HG03378 (cell line): ENCODE data around the gene MDM1.

ENCODE experiments used
- ATAC-seq: cut with Tn5 transposase; IDR thresholded peaks from one replicate; pipeline ENCODE4 v1.9.1; 2021; ENCODE audit warnings: mild to moderate bottlenecking, moderate library complexity; ENCODE audit not compliant: unreplicated experiment

MDM1 gene

DNA sequence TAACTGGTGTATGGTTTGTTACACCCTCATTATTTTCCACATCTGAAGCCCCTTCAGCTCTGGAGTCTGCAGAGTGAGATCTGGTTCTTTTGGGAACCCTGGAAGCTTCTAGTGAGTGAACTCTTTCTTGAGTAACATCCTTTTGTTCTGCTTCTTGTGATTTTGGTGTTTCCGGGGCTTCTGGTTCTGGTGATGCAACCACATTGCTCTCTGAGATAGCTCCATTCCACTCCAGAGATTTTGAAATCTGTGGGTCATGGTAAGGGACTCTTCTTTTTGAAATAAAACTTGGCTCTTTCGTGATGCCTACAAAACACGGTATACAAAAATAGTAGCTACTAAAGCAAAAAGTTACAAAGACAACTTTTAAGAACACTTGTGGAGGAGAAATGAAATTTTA lies 5.4 kb downstream of the MDM1 start:
- ATAC-seq: no peak

DNA sequence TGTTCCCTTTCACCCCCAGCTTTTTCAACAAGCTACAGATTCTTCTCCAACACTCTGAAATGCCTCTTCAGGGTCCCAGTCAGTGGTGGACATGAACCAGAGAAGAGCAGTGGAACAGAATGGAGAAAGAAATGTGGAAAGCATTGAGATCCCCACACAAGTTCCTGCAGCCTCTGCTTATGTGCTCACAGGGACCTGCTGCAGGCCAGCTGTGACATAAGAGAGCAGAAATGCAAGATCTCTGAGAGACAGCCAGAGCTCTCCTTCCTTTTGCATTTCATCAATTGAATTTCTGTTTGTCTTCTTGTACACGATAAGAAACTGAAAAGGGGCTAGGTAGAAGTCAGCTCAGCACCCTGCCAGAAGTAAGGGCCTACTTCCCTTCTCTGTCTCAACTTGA lies 6.2 kb downstream of the MDM1 start:
- ATAC-seq: no peak

DNA sequence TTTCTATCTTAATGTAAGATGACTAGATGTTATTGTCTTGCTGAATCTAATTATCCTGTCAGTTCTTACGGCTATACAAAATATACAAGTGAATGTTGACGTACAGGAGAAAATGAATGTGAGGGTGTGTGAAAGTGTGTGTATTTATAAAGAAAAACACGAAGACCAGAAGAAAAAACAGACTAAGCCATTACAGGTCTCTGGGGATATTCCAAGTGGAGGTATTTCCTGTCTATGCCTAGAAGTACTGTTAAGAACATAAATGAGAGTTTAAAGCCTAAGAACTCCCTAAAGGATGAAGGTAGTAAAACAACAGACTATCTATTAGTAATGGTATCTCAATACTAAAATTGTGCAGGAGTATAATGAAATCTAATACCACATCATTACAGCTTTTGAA lies 7.6 kb downstream of the MDM1 start:
- ATAC-seq: no peak

DNA sequence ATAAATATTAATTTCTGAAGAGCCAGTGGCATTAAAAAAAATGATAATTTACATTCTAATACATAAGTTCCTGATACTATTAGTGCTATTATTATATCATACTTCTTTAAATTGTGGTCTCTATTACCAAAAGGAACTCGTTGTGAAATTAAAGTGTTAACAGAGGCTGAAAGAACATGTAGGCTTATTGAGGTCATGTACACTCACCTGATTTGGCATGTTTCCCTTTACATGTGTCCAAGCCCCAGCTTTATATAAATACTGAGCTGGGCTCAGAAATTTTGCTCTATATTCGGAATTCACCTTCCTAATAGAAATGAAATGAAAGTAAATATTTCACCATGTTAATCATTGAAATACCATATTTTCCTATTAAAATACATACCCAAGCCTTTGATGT lies 11.0 kb downstream of the MDM1 start:
- no peak for ATAC-seq

DNA sequence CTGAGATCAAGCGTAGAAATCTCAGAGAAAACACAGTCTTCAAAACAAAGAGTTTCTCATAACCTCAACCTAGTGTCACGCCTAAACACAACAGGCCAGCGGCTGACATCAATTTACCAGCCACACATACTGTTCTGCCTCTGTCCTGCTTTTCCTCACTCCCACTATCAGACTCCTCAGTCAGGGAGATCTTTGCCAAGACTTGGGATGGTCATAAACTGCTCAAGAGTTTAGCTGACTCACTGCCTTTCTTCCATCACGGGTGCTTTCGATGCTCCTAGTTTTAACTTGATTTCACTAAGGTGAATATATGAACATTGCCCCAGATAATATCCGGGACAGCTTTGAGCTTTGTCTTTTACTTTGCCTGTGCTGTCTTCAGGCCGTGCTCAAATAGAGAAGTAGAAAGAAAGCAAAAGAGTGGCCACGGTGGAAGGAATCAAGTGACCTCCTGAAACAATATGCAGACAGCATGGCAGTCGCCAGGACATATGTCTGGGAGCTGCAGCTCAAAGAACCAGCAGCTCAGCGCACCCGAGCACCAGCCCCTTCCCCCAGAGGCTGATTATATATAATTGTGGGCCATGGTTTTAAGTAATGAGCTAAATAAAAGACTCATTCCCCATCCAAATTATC lies 12.1 kb downstream of the MDM1 start:
- ATAC-seq: no peak

- no peak for ATAC-seq
These were observed 15.0 kb downstream of the MDM1 start for GRCh38 chr12:68317047-68317667.

- no peak for ATAC-seq
These were observed 21.8 kb downstream of the MDM1 start for GRCh38 chr12:68310370-68310769.

DNA sequence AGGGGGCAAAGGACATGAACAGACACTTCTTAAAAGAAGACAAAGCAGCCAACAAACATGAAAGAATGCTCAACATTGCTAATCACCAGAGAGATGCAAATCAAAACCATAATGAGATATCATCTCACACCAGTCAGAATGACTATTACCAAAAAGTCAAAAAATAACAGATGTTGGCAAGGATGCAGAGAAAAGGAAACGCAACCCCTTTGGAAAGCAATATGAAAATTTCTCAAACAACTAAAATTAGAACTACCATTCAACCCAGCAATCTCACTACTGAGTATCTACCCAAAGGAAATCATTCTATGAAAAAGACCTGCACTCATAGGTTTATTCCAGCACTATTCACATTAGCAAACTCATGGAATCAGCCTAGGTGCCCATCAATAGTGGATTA lies 25.6 kb downstream of the MDM1 start:
- no peak for ATAC-seq

DNA sequence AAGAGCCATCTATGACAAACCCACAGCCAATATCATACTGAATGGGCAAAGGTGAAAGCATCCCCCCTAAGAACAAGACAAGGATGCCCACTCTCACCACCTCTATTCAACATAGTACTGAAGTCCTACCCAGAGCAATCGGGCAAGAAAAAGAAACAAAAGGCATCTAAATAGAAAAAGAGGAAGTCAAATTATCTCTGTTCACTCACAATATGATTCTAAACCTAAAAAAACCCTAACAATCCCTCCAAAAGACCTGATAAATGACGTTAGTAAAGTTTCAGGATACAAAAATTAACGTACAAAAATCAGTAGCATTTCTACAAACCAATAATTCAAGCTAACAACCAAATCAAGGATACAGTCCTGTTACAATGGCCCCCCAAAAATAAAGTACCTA lies 26.9 kb downstream of the MDM1 start:
- no peak for ATAC-seq

DNA sequence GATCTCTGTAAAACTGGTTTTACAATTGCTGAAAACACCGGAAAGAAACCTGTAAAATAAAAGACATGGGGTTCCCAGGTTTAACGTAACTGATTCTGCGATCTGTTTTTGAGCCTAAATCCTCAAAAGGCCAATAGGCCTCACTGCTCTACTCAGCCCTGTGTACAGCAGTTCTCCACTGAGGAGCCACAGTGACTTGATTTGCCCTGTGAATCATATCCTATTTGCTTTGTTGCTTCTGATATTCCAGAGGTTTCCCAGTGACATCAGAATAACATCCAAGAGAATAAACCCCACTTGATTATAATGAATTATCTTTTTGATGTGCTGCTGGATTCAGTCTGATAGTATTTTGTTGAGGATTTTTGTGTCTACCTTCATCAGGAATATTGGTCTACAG lies 27.5 kb downstream of the MDM1 start:
- no peak for ATAC-seq

DNA sequence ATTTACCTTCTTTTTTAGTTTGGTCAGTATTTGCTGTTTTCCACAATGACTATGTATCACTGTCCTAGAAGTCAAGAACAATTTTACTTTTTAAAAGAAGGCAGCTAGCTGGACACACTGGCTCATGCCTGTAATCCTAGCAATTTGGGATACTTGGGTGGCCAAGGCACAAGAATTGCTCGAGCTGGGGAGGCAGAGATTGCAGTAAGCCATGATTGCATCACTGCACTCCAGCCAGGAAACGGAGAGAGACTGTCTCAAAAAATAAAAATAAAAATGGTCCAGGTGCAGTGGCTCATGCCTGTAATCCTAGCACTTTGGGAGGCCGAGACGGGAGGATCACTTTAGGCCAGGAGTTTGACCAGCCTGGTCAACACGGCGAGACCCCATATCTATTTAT lies 28.3 kb downstream of the MDM1 start:
- no peak for ATAC-seq

DNA sequence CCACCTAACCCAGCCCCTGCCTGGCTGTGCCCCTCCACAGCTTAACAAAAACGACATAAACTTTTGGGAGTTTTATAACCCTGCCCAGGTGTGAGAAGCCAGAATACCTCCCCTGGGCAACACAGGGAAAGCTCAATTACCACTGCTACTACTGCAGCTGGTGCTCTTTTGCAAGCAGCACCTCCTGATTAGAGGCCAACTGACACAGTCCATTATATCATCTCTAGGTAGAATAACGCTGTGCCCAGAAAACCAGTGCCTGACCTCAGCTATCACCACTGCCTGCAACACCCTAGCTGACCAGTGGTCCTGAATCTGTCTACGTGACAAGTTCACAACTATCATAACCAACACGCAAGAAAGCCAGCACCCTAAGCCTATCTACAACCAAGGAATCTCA lies 34.2 kb downstream of the MDM1 start:
- ATAC-seq: no peak

- ATAC-seq: no peak
These were observed 37.9 kb downstream of the MDM1 start for GRCh38 chr12:68294251-68294650.

- no peak for ATAC-seq
These were observed 38.8 kb downstream of the MDM1 start for GRCh38 chr12:68293347-68293746.

DNA sequence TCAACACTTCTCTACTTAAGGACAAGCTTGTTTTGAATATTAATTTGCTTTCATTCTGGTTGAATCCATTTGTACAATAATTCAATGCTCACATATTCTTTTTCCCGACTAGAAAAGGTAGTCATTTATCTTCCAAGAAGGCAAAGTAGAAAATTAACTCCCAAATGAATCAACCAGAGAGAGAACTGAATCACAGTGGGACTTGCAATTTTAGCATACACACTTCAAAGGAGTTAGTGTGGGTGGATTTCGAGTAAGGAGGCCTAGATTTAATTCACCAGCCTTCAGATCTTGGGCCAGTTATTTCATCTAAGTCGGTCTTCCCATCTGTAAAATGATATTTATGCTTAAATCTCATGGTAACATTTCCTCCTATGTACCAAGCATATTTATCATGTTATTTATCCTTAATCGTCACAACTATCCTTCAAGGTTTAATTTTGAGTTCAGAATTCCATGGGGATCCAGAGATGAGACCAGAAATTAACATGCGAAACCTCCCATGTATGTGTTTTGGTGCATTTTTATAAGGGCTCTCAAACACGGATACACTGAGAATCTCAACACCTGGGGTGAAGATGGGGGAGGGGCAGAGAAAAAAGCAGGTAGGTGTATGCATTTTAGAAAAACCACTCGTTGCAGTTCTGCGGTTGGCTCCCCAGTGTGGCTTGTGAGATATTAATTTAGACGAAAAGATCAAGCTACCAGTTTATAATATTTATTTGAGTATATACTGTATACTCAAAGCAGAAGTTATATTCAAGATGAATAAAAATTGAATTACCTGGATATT lies 39.8 kb downstream of the MDM1 start:
- ATAC-seq: no peak

GRCh38 chr12:68291396-68292036 lies 40.6 kb downstream of the MDM1 start:
- no peak for ATAC-seq

DNA sequence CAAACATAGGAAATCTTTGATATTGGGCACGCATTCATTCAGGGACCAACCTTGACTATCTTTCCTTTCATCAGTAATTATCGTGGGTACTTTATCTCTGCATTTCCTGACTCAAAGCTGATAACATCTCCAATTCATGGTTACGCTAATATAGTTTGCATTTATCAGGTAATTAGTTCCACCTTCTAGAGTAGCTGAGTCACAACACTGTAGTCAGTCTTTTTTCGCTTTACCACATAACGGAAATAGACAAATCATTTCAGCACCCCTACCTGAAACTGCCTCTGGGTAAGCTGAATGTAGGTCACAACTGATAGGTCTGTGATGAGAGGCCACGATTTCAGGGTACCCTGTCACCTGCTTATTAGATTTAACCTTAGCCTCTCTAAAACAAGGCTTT lies 42.0 kb downstream of the MDM1 start:
- ATAC-seq: peak; percentile 98

- ATAC-seq: no peak
These were observed 45.1 kb downstream of the MDM1 start for GRCh38 chr12:68287106-68287505.

- no peak for ATAC-seq
These were observed 45.8 kb downstream of the MDM1 start for GRCh38 chr12:68286396-68286795.

- ATAC-seq: no peak
These were observed 46.6 kb downstream of the MDM1 start for GRCh38 chr12:68285541-68285940.

DNA sequence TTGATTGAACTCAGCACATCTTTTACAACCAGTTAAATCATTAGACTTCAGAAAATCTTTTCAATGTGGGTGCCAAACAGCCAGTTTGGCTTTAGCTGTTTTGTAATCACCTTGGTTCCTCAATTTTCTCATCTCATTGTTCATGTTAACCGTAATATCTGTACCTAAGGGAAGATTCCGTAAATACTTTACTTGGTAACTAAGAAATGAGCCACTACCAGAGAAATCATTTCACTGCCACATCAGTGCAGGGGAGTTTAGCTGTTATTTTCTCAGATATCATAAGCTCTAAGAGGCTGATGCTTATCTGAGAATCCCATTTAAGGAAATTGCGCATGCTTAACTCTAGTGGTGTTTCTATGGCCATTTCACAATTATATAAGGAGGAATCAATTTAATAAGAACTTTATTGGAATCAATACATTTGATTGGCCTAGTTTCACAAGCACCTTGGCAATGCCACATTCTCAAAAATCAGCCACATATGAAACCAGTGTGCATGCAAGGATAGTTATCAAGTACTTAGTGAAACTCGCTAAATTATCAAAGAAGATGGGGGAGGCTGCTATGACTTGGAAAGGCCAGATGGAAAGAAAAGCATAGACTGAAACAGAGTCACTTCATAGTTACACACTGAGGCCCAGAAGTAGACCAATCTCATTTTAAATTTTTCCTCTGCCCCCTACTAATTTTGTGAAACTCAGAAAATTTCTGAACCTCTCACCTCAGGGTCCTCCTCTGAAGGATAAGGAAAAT lies 50.7 kb downstream of the MDM1 start:
- ATAC-seq: no peak
